Muscle of back (tissue), 11 donors: Measurements from ENCODE around the gene STPG4. TPM values are rescaled to one million over a fixed set of nuclear protein-coding genes. Genes with fewer than 3 reads are reported as not detected.

ENCODE experiments used
- DNase-seq, 3 donors: peaks; one replicate each; pipeline versions ENCODE4 v3.0.0 to v3.0.0-alpha.2; 2013
- polyA plus RNA-seq, 10 donors: library from polyadenylated mRNA; unstranded; fragments of 120-200 nt; gene quantifications; one replicate each; pipeline ENCODE4 v1.2.1, GENCODE V29; 2013; ENCODE audit not compliant: insufficient read length in 10 of 10

Gene STPG4
- polyA plus RNA-seq, 10 donors = 0.11 to 0.16 TPM; not detected in 8

DNA sequence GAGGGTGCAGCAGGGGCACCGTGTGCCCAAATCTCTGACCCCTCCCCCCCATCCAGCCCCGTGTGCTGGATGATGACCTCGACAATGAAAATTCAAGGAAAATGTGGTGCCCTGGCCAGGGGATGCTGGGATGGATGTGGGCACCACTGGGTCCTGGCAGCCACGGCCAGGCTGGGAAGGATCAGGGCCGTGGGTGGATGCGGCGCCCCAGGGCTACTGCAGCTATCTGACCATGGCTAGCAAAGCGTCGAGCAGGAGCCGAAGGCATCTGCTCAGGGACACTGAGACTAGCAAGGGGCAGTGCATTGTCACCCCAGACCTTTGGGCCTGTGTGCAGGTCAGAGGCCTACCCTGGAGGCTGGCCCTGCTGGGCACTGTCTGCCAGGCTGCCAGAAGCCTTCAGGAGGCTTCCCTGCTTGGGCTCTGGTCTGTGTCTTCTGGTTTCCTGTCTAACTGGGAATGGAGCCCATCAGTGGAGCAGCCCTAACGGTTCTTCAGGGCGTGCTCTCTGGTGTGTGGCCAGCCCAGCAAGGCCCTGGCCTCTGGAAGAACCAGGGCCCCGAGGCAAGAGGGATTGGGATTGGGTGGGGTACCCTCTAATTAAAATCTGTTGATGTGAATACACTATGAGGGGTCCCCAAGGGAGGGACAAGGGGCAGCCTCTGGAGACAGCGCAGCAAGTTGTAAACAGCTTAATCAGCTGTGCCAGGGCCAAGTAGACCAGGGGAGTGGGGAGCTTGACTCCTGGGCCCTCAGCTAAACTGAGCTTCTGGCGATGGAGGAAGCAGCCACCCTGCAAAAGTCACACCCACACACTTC, 98.0 kb downstream of the STPG4 start:
- peak in 1 of 3 donors; percentile 73 for DNase-seq

DNA sequence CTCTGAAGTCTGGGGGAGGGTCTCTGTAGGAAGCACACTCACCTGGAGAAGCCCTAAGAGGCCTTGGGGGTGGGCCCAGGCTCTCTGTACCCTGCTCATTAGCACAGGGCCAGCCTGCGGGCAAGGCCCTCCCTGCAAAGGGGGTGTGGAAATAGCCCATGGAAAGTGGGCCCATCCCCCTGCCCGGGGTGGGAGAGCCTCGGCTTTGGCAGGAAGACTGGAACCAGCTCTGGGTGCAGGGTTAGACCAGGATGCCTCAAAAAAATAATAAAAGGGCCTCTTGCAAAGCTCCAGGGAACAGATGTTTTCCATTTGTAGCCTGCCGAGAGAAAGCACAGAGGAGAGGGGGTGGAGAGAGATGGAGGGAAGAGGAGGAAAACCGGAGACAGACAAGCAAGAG, 98.7 kb downstream of the STPG4 start:
- DNase-seq = peak in 2 of 3 donors; percentile 74 to 85

DNA sequence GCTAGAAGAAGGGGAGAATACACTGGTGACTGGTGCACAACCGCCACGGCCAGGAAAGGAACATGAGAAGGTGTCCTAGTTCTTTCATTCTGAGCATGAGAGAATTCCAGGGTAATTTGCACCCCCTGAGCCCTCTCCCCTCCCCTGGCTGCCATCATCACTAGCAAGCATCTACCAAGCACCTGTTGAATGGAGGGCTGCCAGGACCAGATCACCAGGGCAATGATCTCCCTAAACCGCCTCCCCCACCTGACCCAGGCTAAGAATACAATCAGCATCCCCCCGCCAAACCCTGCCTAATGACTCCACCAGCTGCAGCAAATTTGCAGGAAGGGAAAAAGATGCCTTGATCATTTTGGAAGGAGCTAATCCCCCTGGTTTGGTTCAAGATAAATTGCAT, 100.2 kb downstream of the STPG4 start:
- DNase-seq = no peak

DNA sequence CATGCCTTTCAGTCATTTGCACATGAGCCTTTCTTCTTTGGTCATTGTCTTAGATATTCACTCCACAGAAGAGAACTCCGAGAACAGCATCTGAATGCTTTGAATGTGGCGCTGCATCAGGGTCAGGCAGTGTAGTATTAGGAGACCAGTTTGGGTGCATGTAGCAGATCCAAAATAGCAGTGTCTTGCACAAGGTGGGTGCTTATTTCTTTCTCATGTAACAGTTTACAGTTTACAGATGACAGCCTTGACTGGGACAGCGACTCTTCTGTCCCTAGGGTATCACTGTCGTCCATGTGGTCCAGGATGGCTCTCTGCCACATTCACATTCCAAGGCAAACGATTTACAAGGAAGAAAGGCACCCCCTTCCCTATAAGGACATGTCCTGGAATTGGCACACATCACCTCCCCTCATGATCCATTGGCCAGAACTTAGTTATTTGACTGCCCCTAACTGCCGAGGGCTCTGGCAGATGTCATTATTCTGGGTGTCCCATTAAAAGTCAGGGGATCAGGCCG, 101.0 kb downstream of the STPG4 start:
- no peak for DNase-seq

DNA sequence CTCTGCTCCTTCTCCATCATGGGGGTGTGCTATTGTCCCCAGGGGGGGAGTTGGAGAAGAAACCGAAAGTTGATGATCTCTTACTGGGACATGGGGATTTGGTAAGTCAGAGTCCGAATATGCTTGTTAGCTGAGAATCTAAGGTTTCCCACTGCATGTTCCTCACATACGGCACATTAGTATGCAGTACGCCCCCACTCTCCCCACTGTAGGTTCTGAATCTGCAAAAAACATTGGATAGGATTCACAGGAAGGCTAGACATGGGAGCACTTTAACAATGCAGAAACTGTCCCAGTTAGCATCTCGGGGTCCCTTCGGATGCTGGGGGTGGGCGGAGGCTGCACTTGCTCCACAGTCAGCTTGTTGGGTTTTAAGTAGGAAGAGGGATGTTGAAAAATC, 102.3 kb downstream of the STPG4 start:
- DNase-seq = no peak

DNA sequence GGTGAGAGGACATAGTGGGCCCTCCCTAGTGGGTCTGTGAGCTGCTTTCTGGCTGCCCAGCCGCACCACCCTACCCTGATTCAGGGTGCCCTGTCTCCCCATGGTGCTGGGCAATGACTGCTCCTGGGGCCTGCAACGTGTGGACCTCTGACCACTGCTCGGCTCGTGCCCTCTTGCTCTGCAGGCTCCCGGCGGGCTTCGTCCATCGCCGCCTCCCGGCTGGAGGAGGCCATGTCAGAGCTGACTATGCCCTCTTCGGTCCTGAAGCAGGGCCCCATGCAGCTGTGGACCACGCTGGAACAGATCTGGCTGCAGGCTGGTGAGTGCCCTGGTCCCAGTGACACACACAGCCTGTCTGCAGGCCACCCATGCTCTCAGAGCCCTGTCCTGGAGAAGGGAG, 103.5 kb downstream of the STPG4 start:
- DNase-seq = no peak

DNA sequence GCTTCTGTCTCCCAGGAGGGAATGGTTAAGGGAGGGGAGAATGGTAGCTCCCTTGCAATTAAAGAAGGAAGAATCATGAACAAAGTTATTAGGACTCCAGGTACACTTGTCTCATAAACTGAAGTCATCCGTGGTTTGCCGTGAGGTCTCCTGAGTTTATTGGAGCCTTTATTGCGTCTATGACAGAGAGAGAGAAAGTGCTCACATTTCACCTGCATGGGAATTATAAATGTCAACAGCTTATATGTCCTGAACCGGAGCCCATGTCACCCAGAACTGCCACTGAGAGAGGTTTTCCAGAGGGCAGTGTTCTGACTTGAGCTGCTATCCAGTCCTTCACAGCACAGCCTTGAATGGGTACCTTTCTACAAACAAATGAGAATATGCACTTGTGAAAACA, 104.3 kb downstream of the STPG4 start:
- no peak for DNase-seq

DNA sequence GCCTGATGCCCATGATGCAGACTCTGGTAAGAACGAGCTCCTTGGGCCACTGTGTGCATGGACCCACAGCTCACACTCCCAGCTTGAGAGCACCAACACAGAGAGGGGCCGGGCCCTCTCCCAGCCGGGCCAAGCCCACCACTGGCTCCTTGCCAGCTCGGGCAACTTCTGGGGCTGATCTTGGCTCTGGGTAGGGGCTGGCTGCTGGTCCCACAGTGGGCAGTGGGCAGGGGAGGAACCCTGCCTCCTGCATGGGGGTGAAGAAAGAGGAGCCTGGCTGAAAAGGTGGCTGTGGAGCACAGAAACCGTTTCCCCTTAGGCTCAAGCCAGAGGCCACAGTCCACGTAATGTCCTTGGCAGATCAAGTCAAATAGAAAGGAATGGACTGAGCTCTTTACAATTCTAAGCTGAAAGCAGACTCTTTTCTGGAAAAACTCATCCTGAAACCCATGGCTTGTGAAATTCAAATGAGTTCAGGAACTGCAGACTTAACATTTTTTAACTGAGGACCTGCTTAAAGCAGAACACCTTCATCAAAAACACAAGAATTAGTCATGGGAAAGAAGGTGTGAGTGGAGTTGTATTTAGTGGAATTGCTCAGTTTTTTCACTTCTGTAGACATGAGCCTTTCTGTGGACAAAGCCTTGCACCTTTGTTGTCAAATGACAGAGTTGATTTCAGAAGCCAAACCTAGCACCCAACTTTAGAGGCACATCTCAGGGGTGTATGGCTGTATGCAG, 104.9 kb downstream of the STPG4 start:
- DNase-seq = peak in 1 of 3 donors; percentile 65

DNA sequence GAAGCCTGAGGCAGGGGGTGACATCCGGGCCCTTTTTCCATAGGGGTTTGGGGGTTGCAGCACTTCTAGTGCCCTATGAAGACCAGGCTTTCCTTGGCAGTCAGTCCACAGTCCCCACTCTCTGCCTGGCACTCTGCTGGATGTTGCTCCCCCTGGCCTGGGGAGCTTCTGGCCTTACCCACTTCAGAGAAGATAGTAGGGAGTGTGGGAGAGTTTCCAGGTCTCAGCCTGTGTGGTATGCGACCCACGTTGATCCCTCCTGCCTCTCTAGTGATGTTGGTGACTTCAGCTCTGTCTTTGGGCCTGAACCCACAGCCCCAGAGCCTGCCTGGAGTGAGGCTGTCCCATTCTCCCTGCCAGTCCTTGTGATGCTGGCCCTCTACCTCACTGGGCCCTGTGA, 105.6 kb downstream of the STPG4 start:
- DNase-seq = no peak

DNA sequence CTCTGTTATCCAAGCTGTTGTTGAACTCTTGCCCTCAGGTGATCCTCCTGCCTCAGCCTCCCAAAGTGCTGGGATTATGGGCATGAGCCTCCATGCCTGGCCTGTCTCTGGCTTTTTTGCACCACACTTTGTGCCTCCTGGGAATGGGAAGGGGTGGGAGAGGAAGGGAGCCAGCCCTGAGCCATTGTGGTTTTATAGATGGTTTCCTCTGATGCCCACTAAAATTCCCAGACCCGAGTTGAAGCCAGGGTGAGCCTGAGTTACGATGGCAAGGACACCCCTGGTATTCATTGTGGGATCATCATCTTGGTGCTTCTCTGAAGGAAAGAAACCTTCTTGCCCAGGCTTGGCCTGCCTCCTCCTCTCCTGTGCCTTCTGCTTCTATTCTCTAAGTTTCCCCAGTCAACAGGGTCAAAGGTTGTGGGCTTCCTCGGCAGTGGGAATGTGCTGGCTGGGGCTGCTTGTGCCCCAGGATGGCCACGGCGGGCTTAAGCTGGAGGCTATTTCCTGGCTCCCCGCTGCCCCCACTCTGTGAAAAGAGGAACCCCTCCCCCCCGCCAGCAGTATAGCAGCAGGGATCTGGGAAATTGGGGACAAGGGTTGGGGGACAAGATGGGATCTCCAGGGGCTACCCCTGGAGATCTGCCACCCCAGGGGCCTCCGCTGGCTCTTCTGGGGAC, 106.2 kb downstream of the STPG4 start:
- no peak for DNase-seq

DNA sequence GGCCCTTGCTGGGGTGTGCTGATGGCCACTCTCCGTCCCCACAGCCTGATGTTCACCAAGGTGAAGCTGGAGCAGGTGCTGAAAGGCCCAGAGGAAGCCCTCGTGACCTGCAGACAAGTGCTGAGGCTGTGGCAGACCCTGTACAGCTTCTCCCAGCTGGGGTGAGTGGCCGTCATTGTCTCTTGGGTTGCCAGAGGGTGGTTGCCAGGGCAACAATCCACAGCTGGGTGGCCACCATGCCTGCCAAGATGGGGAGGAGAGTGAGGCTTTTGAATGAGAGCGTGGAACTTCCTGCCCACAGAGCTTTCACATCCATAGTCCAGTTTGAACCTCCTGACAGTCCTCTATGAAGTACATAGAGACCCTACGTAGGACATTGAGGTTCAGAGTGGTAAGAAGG, 108.8 kb downstream of the STPG4 start:
- DNase-seq = no peak

DNA sequence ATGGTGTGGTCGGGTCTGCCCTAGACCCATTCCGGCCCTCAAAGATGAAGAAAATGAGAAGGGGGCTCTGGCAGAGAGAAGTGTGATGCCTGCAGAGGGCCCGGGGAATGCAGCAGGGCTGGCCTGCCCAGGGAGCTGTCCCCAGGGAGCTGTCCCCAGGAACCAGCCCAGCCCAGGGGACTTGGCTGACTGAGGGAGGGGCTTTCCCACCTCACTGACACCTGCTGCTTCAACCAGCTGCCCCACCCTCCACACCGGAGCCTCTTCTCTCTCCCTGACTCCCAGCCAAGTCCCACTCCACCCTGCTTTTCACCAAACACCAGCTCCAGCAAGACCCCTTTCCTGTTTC, 111.2 kb downstream of the STPG4 start:
- no peak for DNase-seq

DNA sequence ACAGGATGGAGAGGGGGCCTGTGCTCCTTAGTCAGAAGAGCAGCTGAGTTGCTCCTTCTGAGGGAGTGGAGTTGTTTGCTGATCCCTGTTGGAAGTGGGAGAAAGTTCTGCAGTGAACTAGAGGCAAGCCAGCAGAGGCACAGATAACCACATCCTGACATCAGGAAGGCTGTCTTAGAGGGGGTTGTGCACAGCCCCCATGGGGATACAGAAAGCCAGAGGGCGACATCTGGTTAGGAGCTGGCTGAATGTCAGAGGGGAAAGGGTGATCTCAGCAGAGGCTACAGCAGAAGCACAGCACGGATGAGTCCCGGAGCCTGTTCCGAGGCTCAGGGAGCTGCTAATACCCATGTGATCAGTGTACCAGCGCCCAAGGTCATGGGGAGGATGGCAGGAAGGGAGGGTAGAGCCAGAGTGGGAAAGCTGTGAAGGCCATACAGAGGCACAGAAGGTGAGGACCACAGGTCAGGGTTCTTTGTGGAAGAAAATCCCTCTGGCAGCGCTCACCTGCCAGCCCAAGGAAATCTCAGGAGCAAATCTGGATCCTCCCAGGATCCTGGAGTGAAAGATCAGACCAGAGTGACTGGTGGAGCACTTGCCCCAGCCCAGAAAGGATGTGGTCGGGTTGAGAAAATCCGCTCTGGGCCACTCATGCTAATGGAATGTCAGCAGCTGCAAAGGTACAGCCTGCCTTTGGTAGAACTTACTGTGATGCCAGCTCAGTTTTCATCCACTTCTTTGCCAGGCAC, 111.8 kb downstream of the STPG4 start:
- peak in 2 of 3 donors; percentile 65 to 88 for DNase-seq

DNA sequence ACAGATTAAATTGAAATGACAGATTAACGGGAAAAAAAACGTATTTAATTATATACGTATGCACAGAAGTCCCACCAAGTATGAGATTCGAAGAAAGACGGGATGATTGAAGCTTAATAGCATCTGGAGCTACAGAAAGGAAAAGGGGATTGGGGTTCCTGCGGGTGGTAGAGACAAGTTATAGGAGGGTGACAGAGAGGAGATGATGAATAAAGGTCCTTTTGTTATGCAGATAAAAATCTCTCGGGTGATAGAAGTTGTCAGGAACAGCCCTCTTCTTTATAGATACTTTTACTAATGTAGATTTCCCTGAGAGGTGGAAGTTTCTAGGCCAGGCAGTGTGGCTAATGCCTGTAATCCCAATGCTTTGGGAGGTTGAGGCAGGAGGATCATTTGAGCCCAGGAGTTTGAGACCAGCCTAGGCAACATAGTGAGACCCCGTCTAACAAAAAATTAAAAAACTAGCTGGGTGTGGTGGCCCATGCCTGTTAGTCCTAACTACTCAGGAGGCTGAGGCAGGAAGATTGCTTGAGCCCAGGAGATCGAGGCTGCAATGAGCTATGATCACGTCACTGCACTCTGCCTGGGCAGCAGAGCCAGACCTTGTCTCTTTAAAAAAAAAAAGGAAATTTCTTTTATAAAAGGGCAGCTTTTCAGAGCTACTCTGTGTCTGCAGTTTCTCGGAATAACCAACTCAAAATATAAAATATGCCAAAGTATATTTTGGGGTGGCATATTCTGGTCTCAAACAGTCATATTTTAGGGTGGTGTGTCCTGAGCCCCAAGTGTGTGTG, 113.0 kb downstream of the STPG4 start:
- no peak for DNase-seq

DNA sequence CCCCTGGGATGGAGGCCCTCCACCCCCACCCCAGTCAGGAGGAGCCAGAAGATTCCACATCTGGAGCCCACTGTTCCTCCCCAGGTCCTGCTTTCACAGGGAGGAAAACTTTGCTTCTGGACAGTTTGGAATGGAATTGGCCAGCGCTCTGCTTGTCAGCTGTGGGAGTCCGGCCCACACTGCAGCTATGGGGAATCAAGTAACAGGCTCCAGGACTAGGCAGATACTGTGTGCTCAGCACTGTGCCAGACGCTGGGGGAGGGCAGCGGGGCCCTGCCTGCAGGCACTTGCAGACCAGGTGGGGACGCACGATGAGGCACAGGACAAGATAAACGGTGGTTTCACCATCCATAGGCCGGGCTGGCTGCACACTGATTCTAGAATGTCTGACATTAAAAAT, 114.0 kb downstream of the STPG4 start:
- peak in 2 of 3 donors; percentile 78 to 89 for DNase-seq

DNA sequence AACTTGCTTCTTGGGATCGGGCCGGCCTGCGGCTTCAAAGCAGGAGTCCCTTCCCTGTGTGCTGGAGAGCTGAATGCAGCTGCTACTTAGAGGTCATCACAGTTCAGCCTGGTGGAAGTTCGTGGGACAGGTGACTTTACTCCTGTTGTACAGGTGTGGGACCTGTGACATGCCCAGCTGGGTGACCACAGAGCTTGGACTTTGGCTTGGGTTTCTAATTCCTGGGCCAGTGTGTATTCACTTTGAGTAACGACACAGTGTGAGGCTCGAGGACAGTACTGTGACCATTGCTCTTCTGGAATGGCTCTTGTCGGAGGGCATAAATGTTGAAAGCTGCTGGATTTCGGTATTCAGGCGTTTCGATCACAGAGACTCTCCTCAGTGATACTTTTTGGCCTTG, 114.5 kb downstream of the STPG4 start:
- peak in 1 of 3 donors; percentile 59 for DNase-seq

DNA sequence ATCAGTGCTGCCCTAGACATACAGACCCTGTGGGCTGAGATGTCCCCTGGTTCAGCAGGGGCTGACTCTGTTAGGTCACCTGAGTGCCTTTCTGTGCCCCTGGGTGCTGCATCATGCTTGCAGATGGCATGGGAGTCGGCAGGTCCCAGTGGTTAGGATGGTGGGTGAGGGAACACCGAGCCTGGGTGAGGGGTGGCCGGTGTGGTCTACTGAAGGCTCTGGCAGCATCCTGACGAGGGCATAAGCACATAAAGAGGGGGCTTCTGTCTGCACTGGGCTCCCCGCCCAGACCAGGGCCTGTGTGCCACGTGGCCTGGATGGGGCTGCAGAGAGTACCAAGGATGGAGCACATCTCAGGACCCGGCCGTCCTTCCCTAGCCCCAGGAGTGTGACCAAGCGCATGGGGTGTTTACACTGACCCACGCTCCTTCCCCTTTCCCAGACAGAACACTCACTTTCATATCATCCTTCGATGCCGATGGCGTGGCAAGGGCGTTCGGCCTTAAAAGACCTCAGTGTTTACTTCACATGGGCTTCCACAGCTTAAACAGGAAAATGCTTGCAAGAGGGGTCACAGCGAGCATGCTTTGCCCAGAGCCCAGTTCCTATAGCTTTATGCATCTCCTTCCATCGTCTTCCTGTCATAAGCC, 115.1 kb downstream of the STPG4 start:
- no peak for DNase-seq

DNA sequence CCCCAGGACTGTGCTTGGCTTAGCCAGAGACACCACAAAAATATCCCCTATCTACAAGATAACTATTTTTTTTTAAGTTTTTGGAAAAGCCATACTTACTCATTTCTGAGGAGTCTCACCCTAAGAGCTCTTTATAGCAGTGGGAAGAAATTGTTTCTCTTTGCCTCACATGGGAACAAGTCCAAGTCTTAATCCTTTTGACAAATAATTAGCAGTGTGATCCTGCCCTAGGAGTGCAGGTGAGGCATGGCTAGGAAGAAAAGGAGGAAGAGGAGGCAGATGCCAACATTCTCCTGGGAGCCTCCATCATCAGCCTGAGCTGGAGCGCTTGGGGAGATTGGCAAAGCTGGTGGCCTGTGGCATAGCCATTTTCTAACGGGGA, 115.6 kb downstream of the STPG4 start:
- no peak for DNase-seq

DNA sequence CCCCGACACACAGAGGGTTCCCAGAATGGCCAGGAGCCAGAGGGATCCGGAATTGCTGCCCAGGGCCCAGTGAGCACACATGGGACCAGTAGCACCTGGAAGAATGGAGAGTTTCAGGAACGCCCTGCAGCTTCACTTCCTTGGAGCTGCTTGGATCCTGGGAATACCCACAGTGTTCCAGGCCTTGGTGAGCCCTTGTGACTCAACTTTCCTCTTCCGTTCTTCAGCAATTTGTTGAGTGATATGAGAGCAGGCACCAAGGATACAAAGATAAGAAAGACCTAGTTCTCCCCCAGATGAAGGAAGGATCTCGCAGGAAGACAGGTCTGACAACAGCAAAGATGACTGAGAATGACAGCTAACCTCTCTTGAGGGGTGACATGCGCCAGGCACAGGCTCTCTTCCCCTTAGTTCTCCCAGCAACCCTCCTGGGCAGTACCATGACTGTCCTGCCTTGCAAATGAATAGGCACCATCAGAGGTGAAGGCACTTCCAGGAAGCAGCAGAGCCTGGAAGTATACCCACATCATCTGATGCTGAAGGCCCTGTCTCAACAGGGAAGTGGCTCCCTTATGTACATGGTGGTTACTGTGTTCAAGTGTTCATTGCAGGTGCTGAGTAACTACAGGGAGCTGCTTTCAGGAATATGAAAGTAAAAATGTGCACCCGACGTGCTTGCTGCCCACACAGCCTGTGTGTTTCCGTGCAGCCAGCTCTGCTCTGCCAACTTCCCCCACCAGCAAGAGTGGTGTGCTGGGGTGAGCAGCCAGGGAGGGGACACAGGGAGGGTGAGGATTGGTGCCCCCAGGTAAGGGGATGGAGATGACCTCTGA, 116.2 kb downstream of the STPG4 start:
- DNase-seq = no peak

DNA sequence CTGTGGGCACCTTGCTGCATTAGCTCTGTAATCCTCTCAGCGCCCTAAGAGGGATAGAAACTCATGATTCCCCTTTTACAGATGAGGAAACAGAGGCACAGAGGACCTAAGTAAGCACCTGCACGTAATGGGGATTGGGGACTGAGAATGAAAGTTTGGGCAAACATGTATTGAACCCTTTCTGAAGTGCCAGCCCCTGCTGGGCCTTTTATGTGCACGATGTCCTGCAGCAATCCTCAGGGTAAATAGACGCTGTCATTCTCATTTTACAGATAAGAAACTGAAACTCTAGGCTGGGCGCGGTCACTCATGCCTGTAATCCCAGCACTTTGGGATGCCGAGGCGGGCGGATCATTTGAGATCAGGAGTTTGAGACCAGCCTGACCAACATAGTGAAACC, 117.4 kb downstream of the STPG4 start:
- no peak for DNase-seq
